Muscle of leg (tissue), 16 donors: ENCODE measurements around the gene TXNL4A. TPM values are rescaled to one million over a fixed set of nuclear protein-coding genes. Genes with fewer than 3 reads are reported as not detected.

Source experiments
- DNase-seq: peaks from one replicate; pipeline ENCODE4 v3.0.0; 2013
- H3K27ac ChIP-seq: one replicate; pipeline ENCODE4 v1.5.1; 2013; ENCODE audit warnings: mild to moderate bottlenecking, low read length, control low read depth
- H3K27me3 ChIP-seq: one replicate; pipeline ENCODE4 v1.6.1; 2013; ENCODE audit warnings: low read length; ENCODE audit not compliant: control insufficient read depth, insufficient read depth
- H3K36me3 ChIP-seq: one replicate; pipeline ENCODE4 v1.6.1; 2013; ENCODE audit warnings: low read length; ENCODE audit not compliant: control insufficient read depth, insufficient read depth
- H3K4me1 ChIP-seq: one replicate; pipeline ENCODE4 v1.6.1; 2013; ENCODE audit warnings: low read length; ENCODE audit not compliant: control insufficient read depth, insufficient read depth
- H3K4me3 ChIP-seq: one replicate; pipeline ENCODE4 v1.5.1; 2013; ENCODE audit warnings: low read length, control low read depth
- H3K9me3 ChIP-seq: replicated peaks from 2 replicates; pipeline ENCODE4 v1.6.1; 2013; ENCODE audit warnings: low read depth, low read length; ENCODE audit not compliant: control insufficient read depth
- WGBS: methylation state at CpG from one replicate; pipeline ENCODE4 v1.1.5; 2013; ENCODE audit warnings: missing lambda C conversion rate; ENCODE audit not compliant: insufficient coverage; 5-methylcytosine and 5-hydroxymethylcytosine counted together
- long read RNA-seq, 11 donors: transcript quantifications; one replicate each; lab custom pipeline, GENCODE V29; 2026
- polyA plus RNA-seq, 8 donors: library from polyadenylated mRNA; unstranded; fragments of 120-200 nt; gene quantifications; one replicate each; pipeline versions ENCODE4 v1.2.1 to v1.2.3, GENCODE V29; 2013; ENCODE audit warnings: inconsistent platforms in 1 of 8, low replicate concordance in 1 of 8; ENCODE audit not compliant: insufficient read length in 8 of 8, insufficient read depth in 1 of 8
- total RNA-seq: library from RNA; stranded (reverse); fragments of 120-200 nt; gene quantifications from one replicate; pipeline ENCODE4 v1.2.4, GENCODE V29; 2013

Gene TXNL4A
- total RNA-seq (147 TPM), polyA plus RNA-seq (100 to 1,000 TPM in 1 of 8 donors, 10 to 100 TPM in 7; 76.5 to 106 (median 93.4) TPM)
- long read RNA-seq, donor 1, transcript TXNL4A-201 (3 exons, 3,504 nt) = major isoform, 22 of 36 reads
- long read RNA-seq, donor 1, partial matches to known transcripts = 0 of 36 reads
- long read RNA-seq, donor 1, other reads (novel, unspliced or antisense) = 5 of 36 reads
- long read RNA-seq, donor 2, transcript TXNL4A-201 (3 exons, 3,504 nt) = major isoform, 9 of 9 reads
- long read RNA-seq, donor 2, partial matches to known transcripts = 0 of 9 reads
- long read RNA-seq, donor 2, other reads (novel, unspliced or antisense) = 0 of 9 reads
- long read RNA-seq, donor 3, transcript TXNL4A-201 (3 exons, 3,504 nt) = major isoform, 61 of 80 reads
- long read RNA-seq, donor 3, transcript TXNL4A-203 (3 exons, 1,185 nt) = minor isoform, 8 of 80 reads
- long read RNA-seq, donor 3, partial matches to known transcripts = 0 of 80 reads
- long read RNA-seq, donor 3, other reads (novel, unspliced or antisense) = 5 of 80 reads
- long read RNA-seq, donor 4, transcript TXNL4A-201 (3 exons, 3,504 nt) = major isoform, 35 of 45 reads
- long read RNA-seq, donor 4, partial matches to known transcripts = 0 of 45 reads
- long read RNA-seq, donor 4, other reads (novel, unspliced or antisense) = 0 of 45 reads
- long read RNA-seq, donor 5, transcript TXNL4A-201 (3 exons, 3,504 nt) = major isoform, 130 of 173 reads
- long read RNA-seq, donor 5, transcript TXNL4A-203 (3 exons, 1,185 nt) = minor isoform, 17 of 173 reads
- long read RNA-seq, donor 5, partial matches to known transcripts = 0 of 173 reads
- long read RNA-seq, donor 5, other reads (novel, unspliced or antisense) = 15 of 173 reads
- long read RNA-seq, donor 6, transcript TXNL4A-201 (3 exons, 3,504 nt) = major isoform, 116 of 143 reads
- long read RNA-seq, donor 6, transcript TXNL4A-203 (3 exons, 1,185 nt) = minor isoform, 12 of 143 reads
- long read RNA-seq, donor 6, transcript TXNL4A-208 (2 exons, 752 nt) = minor isoform, 6 of 143 reads
- long read RNA-seq, donor 6, partial matches to known transcripts = 0 of 143 reads
- long read RNA-seq, donor 6, other reads (novel, unspliced or antisense) = 5 of 143 reads
- long read RNA-seq, donor 7, transcript TXNL4A-203 (3 exons, 1,185 nt) = minor isoform, 7 of 109 reads
- long read RNA-seq, donor 7, transcript TXNL4A-201 (3 exons, 3,504 nt) = major isoform, 73 of 109 reads
- long read RNA-seq, donor 7, partial matches to known transcripts = 15 of 109 reads
- long read RNA-seq, donor 7, other reads (novel, unspliced or antisense) = 8 of 109 reads
- long read RNA-seq, donor 8, transcript TXNL4A-201 (3 exons, 3,504 nt) = major isoform, 50 of 65 reads
- long read RNA-seq, donor 8, transcript TXNL4A-203 (3 exons, 1,185 nt) = minor isoform, 5 of 65 reads
- long read RNA-seq, donor 8, partial matches to known transcripts = 0 of 65 reads
- long read RNA-seq, donor 8, other reads (novel, unspliced or antisense) = 5 of 65 reads
- long read RNA-seq, donor 9, transcript TXNL4A-201 (3 exons, 3,504 nt) = major isoform, 35 of 77 reads
- long read RNA-seq, donor 9, transcript TXNL4A-203 (3 exons, 1,185 nt) = minor isoform, 11 of 77 reads
- long read RNA-seq, donor 9, partial matches to known transcripts = 16 of 77 reads
- long read RNA-seq, donor 9, other reads (novel, unspliced or antisense) = 12 of 77 reads
- long read RNA-seq, donor 10, transcript TXNL4A-201 (3 exons, 3,504 nt) = major isoform, 82 of 139 reads
- long read RNA-seq, donor 10, transcript TXNL4A-203 (3 exons, 1,185 nt) = minor isoform, 6 of 139 reads
- long read RNA-seq, donor 10, transcript TXNL4A-208 (2 exons, 752 nt) = minor isoform, 6 of 139 reads
- long read RNA-seq, donor 10, partial matches to known transcripts = 23 of 139 reads
- long read RNA-seq, donor 10, other reads (novel, unspliced or antisense) = 21 of 139 reads
- long read RNA-seq, donor 11, transcript TXNL4A-201 (3 exons, 3,504 nt) = major isoform, 52 of 66 reads
- long read RNA-seq, donor 11, transcript TXNL4A-203 (3 exons, 1,185 nt) = minor isoform, 6 of 66 reads
- long read RNA-seq, donor 11, partial matches to known transcripts = 0 of 66 reads
- long read RNA-seq, donor 11, other reads (novel, unspliced or antisense) = 0 of 66 reads

- H3K4me3 ChIP-seq = peak within 1 kb of the TSS; percentile 91
- under 1% methylated on average over 65 of the region's 71 CpGs for WGBS
- peak; percentile 96 for DNase-seq
These were observed at the start of gene TXNL4A for GRCh38 chr18:79988451-79989194. TXNL4A (minus strand) TSS chr18:79988563; CDS start chr18:79988392, 171 bp downstream.

GRCh38 chr18:80037300-80037699 lies 48.9 kb upstream of the TXNL4A start:
- WGBS = 95% methylated on average over 11 of the region's 12 CpGs
- peaks cover 15% of the 10 kb centered on the region for H3K4me1 ChIP-seq
- H3K4me3 ChIP-seq = no peak overlapping the region
- H3K27ac ChIP-seq = no peak overlapping the region
- H3K9me3 ChIP-seq = no peaks in the 10 kb centered on the region
- no peak for DNase-seq
- no peaks in the 10 kb centered on the region for H3K27me3 ChIP-seq
- H3K36me3 ChIP-seq = peaks cover 22% of the 10 kb centered on the region

More at GRCh38 chr18:79988451-79989194, at the start of gene TXNL4A:
- Histone ChIP-seq H3K9me3 (no peaks in the 10 kb centered on the region), H3K4me1 (peaks cover 11% of the 10 kb centered on the region), H3K27me3 (no peaks in the 10 kb centered on the region), H3K36me3 (peaks cover 12% of the 10 kb centered on the region), H3K27ac (peak within 1 kb of the TSS; percentile 98)

- H3K4me1 ChIP-seq = peaks cover 15% of the 10 kb centered on the region
- WGBS = 80% methylated on average over 2 of the region's 7 CpGs
- no peaks in the 10 kb centered on the region for H3K27me3 ChIP-seq
- H3K36me3 ChIP-seq = peaks cover 21% of the 10 kb centered on the region
- no peak overlapping the region for H3K27ac ChIP-seq
- H3K4me3 ChIP-seq = no peak overlapping the region
- no peaks in the 10 kb centered on the region for H3K9me3 ChIP-seq
- no peak for DNase-seq
These were observed 47.6 kb upstream of the TXNL4A start for GRCh38 chr18:80035997-80036396.

- Histone ChIP-seq H3K27ac (peak overlapping the region; percentile 89), H3K36me3 (peaks cover 17% of the 10 kb centered on the region), H3K9me3 (no peaks in the 10 kb centered on the region), H3K4me1 (peaks cover 15% of the 10 kb centered on the region), H3K4me3 (peak overlapping the region; percentile 96), H3K27me3 (no peaks in the 10 kb centered on the region)
- 0% methylated on average over 4 of the region's 8 CpGs for WGBS
- DNase-seq = peak; percentile 32
These were observed 46.6 kb upstream of the TXNL4A start for GRCh38 chr18:80034852-80035406.

- WGBS = under 1% methylated on average over 99 of the region's 99 CpGs
- H3K27ac ChIP-seq = peak within 1 kb of the TSS; percentile 90
- no peaks in the 10 kb centered on the region for H3K27me3 ChIP-seq
- peak; percentile 99 for DNase-seq
- peak within 1 kb of the TSS; percentile 96 for H3K4me3 ChIP-seq
- peaks cover 15% of the 10 kb centered on the region for H3K36me3 ChIP-seq
- peaks cover 4% of the 10 kb centered on the region for H3K9me3 ChIP-seq
- H3K4me1 ChIP-seq = peaks cover 15% of the 10 kb centered on the region
These were observed 45.9 kb upstream of the TXNL4A start, which contains the start of gene RBFA for GRCh38 chr18:80034068-80034851. RBFA (plus strand) TSS chr18:80034434; CDS start chr18:80034496, 62 bp downstream.

- Histone ChIP-seq H3K27ac (peak overlapping the region; percentile 90), H3K4me3 (peak overlapping the region; percentile 84), H3K4me1 (peaks cover 15% of the 10 kb centered on the region), H3K9me3 (peaks cover 11% of the 10 kb centered on the region), H3K36me3 (peaks cover 12% of the 10 kb centered on the region), H3K27me3 (no peaks in the 10 kb centered on the region)
- peak; percentile 66 for DNase-seq
- 4% methylated on average over 86 of the region's 90 CpGs for WGBS
These were observed 45.1 kb upstream of the TXNL4A start for GRCh38 chr18:80033181-80034067.

- DNase-seq = no peak
- Histone ChIP-seq H3K9me3 (peaks cover 35% of the 10 kb centered on the region), H3K27ac (no peak overlapping the region), H3K4me1 (peaks cover 4% of the 10 kb centered on the region), H3K36me3 (peaks cover 4% of the 10 kb centered on the region), H3K4me3 (no peak overlapping the region), H3K27me3 (no peaks in the 10 kb centered on the region)
- no CpG with 5 or more reads among the region's 1 CpG for WGBS
These were observed 41.3 kb upstream of the TXNL4A start for GRCh38 chr18:80029690-80030089.
